ENCODE results near the gene SNX17. TPM values are rescaled to one million over a fixed set of nuclear protein-coding genes. Genes with fewer than 3 reads are reported as not detected.

The SNX17 gene
- total RNA-seq, 1 experiment from 2014 or later: 116 TPM

GRCh38 chr2:27323596-27324285 is 46.7 kb upstream of the SNX17 start:
- TF ChIP-seq POLR2AphosphoS5 (IDR thresholded peaks at IDR 0.05; ENCODE audit: low read depth, low read length) (no peak), REST (IDR thresholded peaks at IDR 0.05; ENCODE audit: insufficient read depth in 1 of 2, low read depth in 2 of 2, low read length in 1 of 2) (no peak), SIN3A (IDR thresholded peaks at IDR 0.05; ENCODE audit: borderline replicate concordance, insufficient read depth, low read depth, low read length) (no peak), CTCF (IDR thresholded peaks at IDR 0.05) (no peak), TCF7L2 (IDR thresholded peaks at IDR 0.05; ENCODE audit: low read depth, low read length) (no peak)
- ATAC-seq (peak; percentile 1; the same call in 1 of the 2 replicates), DNase-seq (ENCODE audit: low read depth, low spot score) (no peak)
- peaks cover 14% of the 10 kb centered on the region; the same call in 1 of the 2 replicates for H3K36me3 ChIP-seq (ENCODE audit: control insufficient read depth, insufficient read depth, low read length)
- intact Hi-C loops (cut with micrococcal nuclease; ENCODE audit: unreplicated experiment): no loop called here
- ChIA-PET POLR2A (interaction anchor here (0.6 to 1.0 kb wide), 2 partner anchors 13 to 30 kb away, joined by 3 to 6 read pairs; no protein-coding TSS in a partner anchor), CTCF (interaction anchor here (0.6 to 0.8 kb wide), 2 partner anchors 20 to 25 kb away, joined by 3 read pairs; no protein-coding TSS in a partner anchor)
- H3K9me3 ChIP-seq (ENCODE audit: control insufficient read depth, insufficient read depth, low read depth, low read length): no peaks in the 10 kb centered on the region
- H3K4me1 ChIP-seq (ENCODE audit: control insufficient read depth, insufficient read depth, low read length): peaks cover 27% of the 10 kb centered on the region
- H3K27me3 ChIP-seq (ENCODE audit: control insufficient read depth, insufficient read depth, low read length): no peaks in the 10 kb centered on the region
- peak overlapping the region; percentile 89 to 99 for H3K4me3 ChIP-seq (ENCODE audit: low read depth in 2 of 2, low read length in 2 of 2)
- in situ Hi-C loops (cut with HindIII; ENCODE audit: low pct_unique_long_range_greater_than_20kb, low sequenced_read_pairs): no loop called here
- peak overlapping the region; percentile 100 for H3K27ac ChIP-seq (ENCODE audit: low read length)
- BruUV-seq (replicated peaks): no TSS peak

- BruUV-seq (replicated peaks): no TSS peak
These were observed 45.7 kb upstream of the SNX17 start for GRCh38 chr2:27324720-27325119.

More at GRCh38 chr2:27324720-27325119, 45.7 kb upstream of the SNX17 start:
- ATAC-seq: no peak
- Histone ChIP-seq H3K27me3 (ENCODE audit: control insufficient read depth, insufficient read depth, low read length) (no peaks in the 10 kb centered on the region), H3K27ac (ENCODE audit: low read length) (no peak overlapping the region), H3K4me3 (ENCODE audit: low read depth in 2 of 2, low read length in 2 of 2) (no peak overlapping the region), H3K4me1 (ENCODE audit: control insufficient read depth, insufficient read depth, low read length) (peaks cover 27% of the 10 kb centered on the region), H3K9me3 (ENCODE audit: control insufficient read depth, insufficient read depth, low read depth, low read length) (no peaks in the 10 kb centered on the region), H3K36me3 (ENCODE audit: control insufficient read depth, insufficient read depth, low read length) (peaks cover 17% of the 10 kb centered on the region; the same call in 1 of the 2 replicates)
- CTCF ChIA-PET: no interaction called here
- no peak for DNase-seq (ENCODE audit: low read depth, low spot score)
- in situ Hi-C loops (cut with HindIII; ENCODE audit: low pct_unique_long_range_greater_than_20kb, low sequenced_read_pairs): no loop called here
- intact Hi-C loops (cut with micrococcal nuclease; ENCODE audit: unreplicated experiment): no loop called here
- TF ChIP-seq CTCF (IDR thresholded peaks at IDR 0.05) (no peak), POLR2AphosphoS5 (IDR thresholded peaks at IDR 0.05; ENCODE audit: low read depth, low read length) (no peak), REST (IDR thresholded peaks at IDR 0.05; ENCODE audit: insufficient read depth in 1 of 2, low read depth in 2 of 2, low read length in 1 of 2) (no peak), SIN3A (IDR thresholded peaks at IDR 0.05; ENCODE audit: borderline replicate concordance, insufficient read depth, low read depth, low read length) (no peak), TCF7L2 (IDR thresholded peaks at IDR 0.05; ENCODE audit: low read depth, low read length) (no peak)
- POLR2A ChIA-PET: no interaction called here
